Hematopoietic multipotent progenitor cell (in vitro differentiated cells): ENCODE measurements around the gene SLC6A12. TPM values are rescaled to one million over a fixed set of nuclear protein-coding genes. Genes with fewer than 3 reads are reported as not detected.
"Not testable (repeated sequence)": the region's sequence is repeated elsewhere in the genome, so short reads cannot be mapped to it uniquely, and the experiment has no call there.

Experiments used
- DNase-seq, 3 donors: peaks; one replicate each; pipeline ENCODE4 v3.0.0-alpha.2; 2011 to 2015; ENCODE audit warnings: low read depth in 2 of 3, low spot score in 2 of 3
- total RNA-seq: library from RNA; depleted of rRNA; stranded (reverse); fragments of >200 nt; gene quantifications from one replicate; pipeline ENCODE4 v1.2.3, GENCODE V29; 2012

SLC6A12 gene
- total RNA-seq, 1 donor: not detected

GRCh38 chr12:202081-202731, 11.8 kb downstream of the SLC6A12 start:
- no peak for DNase-seq

GRCh38 chr12:201361-201760, 12.6 kb downstream of the SLC6A12 start:
- no peak for DNase-seq

- DNase-seq: no peak
These were observed 15.3 kb downstream of the SLC6A12 start for GRCh38 chr12:198705-199104.

- no peak for DNase-seq
These were observed 15.9 kb downstream of the SLC6A12 start for GRCh38 chr12:197911-198695.

GRCh38 chr12:197347-197746, 16.6 kb downstream of the SLC6A12 start:
- DNase-seq: no peak

- no peak for DNase-seq
These were observed 17.5 kb downstream of the SLC6A12 start for GRCh38 chr12:196436-196835.

GRCh38 chr12:195951-196350, 18.0 kb downstream of the SLC6A12 start:
- no peak for DNase-seq

GRCh38 chr12:195156-195555, 18.8 kb downstream of the SLC6A12 start:
- DNase-seq: no peak

GRCh38 chr12:194276-194675, 19.7 kb downstream of the SLC6A12 start:
- no peak for DNase-seq

GRCh38 chr12:193261-193660, 20.7 kb downstream of the SLC6A12 start:
- DNase-seq: no peak

GRCh38 chr12:191541-191940, 22.4 kb downstream of the SLC6A12 start:
- DNase-seq: no peak

- DNase-seq: no peak
These were observed 23.1 kb downstream of the SLC6A12 start for GRCh38 chr12:190881-191280.

GRCh38 chr12:189622-189962, 24.4 kb downstream of the SLC6A12 start:
- DNase-seq: no peak

- DNase-seq: peak in 2 of 3 donors; percentile 62 to 63
These were observed 24.9 kb downstream of the SLC6A12 start for GRCh38 chr12:188910-189621.

GRCh38 chr12:187986-188909, 25.7 kb downstream of the SLC6A12 start:
- not testable (repeated sequence) for DNase-seq

GRCh38 chr12:186006-186625, 27.8 kb downstream of the SLC6A12 start:
- no peak for DNase-seq

- no peak for DNase-seq
These were observed 28.4 kb downstream of the SLC6A12 start for GRCh38 chr12:185576-185955.

- DNase-seq: peak in 1 of 3 donors; percentile 82
These were observed 29.0 kb downstream of the SLC6A12 start for GRCh38 chr12:184811-185575.

GRCh38 chr12:182381-182892, 31.5 kb downstream of the SLC6A12 start:
- DNase-seq: no peak
